Astrocyte (in vitro differentiated cells and primary cell): ENCODE results near the gene CES2. TPM values are rescaled to one million over a fixed set of nuclear protein-coding genes. Genes with fewer than 3 reads are reported as not detected.

Experiments
- DNase-seq: peaks from one replicate; pipeline ENCODE4 v3.0.0-alpha.2; 2010; ENCODE audit warnings: low read depth
- FAIRE-seq: peaks from 2 replicates; lab custom pipeline; 2011; peaks lifted over from hg19 to GRCh38; lab: Jason Lieb, UNC
- H2AFZ ChIP-seq: 2 replicates; pipeline ENCODE4 v1.6.0; 2012; ENCODE audit warnings: low read depth, low read length, inconsistent platforms
- H3K27ac ChIP-seq: 2 replicates; pipeline ENCODE4 v1.5.1; 2011; ENCODE audit warnings: low read depth, low read length, inconsistent platforms
- H3K27me3 ChIP-seq: 2 replicates; pipeline ENCODE4 v1.6.0; 2011; ENCODE audit warnings: low read length, inconsistent platforms; ENCODE audit not compliant: insufficient read depth
- H3K36me3 ChIP-seq: 2 replicates; pipeline ENCODE4 v1.5.1; 2011; ENCODE audit warnings: low read length, inconsistent platforms; ENCODE audit not compliant: insufficient read depth
- H3K4me1 ChIP-seq: 2 replicates; pipeline ENCODE4 v1.5.1; 2011; ENCODE audit warnings: low read length, inconsistent platforms; ENCODE audit not compliant: insufficient read depth
- H3K4me2 ChIP-seq: 2 replicates; pipeline ENCODE4 v1.6.0; 2012; ENCODE audit warnings: low read length, inconsistent platforms
- H3K4me3 ChIP-seq: 2 replicates; pipeline ENCODE4 v1.5.1; 2011; ENCODE audit warnings: low read depth, mild to moderate bottlenecking, low read length, inconsistent platforms; ENCODE audit not compliant: insufficient read depth
- H3K79me2 ChIP-seq: 2 replicates; pipeline ENCODE4 v1.6.0; 2012; ENCODE audit warnings: mild to moderate bottlenecking, low read length, inconsistent platforms; ENCODE audit not compliant: insufficient read depth
- H3K9ac ChIP-seq: 2 replicates; pipeline ENCODE4 v1.6.0; 2012; ENCODE audit warnings: mild to moderate bottlenecking, low read length, inconsistent platforms
- H3K9me3 ChIP-seq: 2 replicates; pipeline ENCODE4 v1.5.1; 2012; ENCODE audit warnings: low read depth, mild to moderate bottlenecking, low read length, inconsistent platforms; ENCODE audit not compliant: insufficient read depth
- H4K20me1 ChIP-seq: 2 replicates; pipeline ENCODE4 v1.6.0; 2012; ENCODE audit warnings: low read length, inconsistent platforms; ENCODE audit not compliant: insufficient read depth
- H3K27ac Mint-ChIP-seq: one replicate; pipeline ENCODE4 v1.8.0; 2021; ENCODE audit warnings: mild to moderate bottlenecking, mixed read lengths; ENCODE audit not compliant: unreplicated experiment
- H3K27me3 Mint-ChIP-seq: one replicate; pipeline ENCODE4 v1.8.0; 2021; ENCODE audit warnings: low read depth, mixed read lengths; ENCODE audit not compliant: unreplicated experiment
- H3K36me3 Mint-ChIP-seq: one replicate; pipeline ENCODE4 v1.8.0; 2021; ENCODE audit warnings: low read depth, mixed read lengths; ENCODE audit not compliant: unreplicated experiment
- H3K4me1 Mint-ChIP-seq: one replicate; pipeline ENCODE4 v1.8.0; 2021; ENCODE audit warnings: low read depth, mixed read lengths; ENCODE audit not compliant: unreplicated experiment
- H3K4me3 Mint-ChIP-seq: one replicate; pipeline ENCODE4 v1.8.0; 2021; ENCODE audit warnings: mild to moderate bottlenecking, moderate library complexity, mixed read lengths; ENCODE audit not compliant: unreplicated experiment
- H3K9me3 Mint-ChIP-seq: one replicate; pipeline ENCODE4 v1.8.0; 2021; ENCODE audit warnings: mild to moderate bottlenecking, mixed read lengths; ENCODE audit not compliant: unreplicated experiment
- CTCF ChIP-seq: IDR thresholded peaks from 2 replicates; pipeline ENCODE4 v1.5.1; 2011; ENCODE audit warnings: low read depth, mild to moderate bottlenecking, inconsistent platforms, low read length, moderate library complexity; ENCODE audit not compliant: insufficient read depth
- EZH2 ChIP-seq: IDR thresholded peaks from 2 replicates; pipeline ENCODE4 v1.6.1; 2012; ENCODE audit warnings: mild to moderate bottlenecking, low read length, inconsistent platforms; ENCODE audit not compliant: insufficient read depth
- total RNA-seq: library from RNA; stranded (reverse); gene quantifications from 2 replicates; pipeline ENCODE4 v1.2.1, GENCODE V29; 2021

Gene CES2
- total RNA-seq, 1 donor from 2014 or later: 28.8 TPM

- TF ChIP-seq EZH2: no peak
- no peak for TF ChIP-seq CTCF
- Mint-ChIP-seq H3K9me3 (peaks cover 6% of the 10 kb centered on the region), H3K27ac (no peak overlapping the region), H3K27me3 (peaks cover 35% of the 10 kb centered on the region), H3K4me1 (peaks cover 13% of the 10 kb centered on the region), H3K36me3 (peaks cover 4% of the 10 kb centered on the region), H3K4me3 (no peak overlapping the region)
- no peaks in the 10 kb centered on the region for H3K79me2 ChIP-seq
- no peak for FAIRE-seq
- H3K4me1 ChIP-seq: no peaks in the 10 kb centered on the region
- no peaks in the 10 kb centered on the region for H4K20me1 ChIP-seq
- peaks cover 11% of the 10 kb centered on the region for H3K27me3 ChIP-seq
- H3K36me3 ChIP-seq: no peaks in the 10 kb centered on the region
- H2AFZ ChIP-seq: no peak overlapping the region
- no peaks in the 10 kb centered on the region for H3K9me3 ChIP-seq
- no peak overlapping the region for H3K9ac ChIP-seq
- no peak overlapping the region for H3K27ac ChIP-seq
- H3K4me3 ChIP-seq: no peak overlapping the region
- H3K4me2 ChIP-seq: no peak overlapping the region
- no peak for DNase-seq
These were observed 28.1 kb upstream of the CES2 start for GRCh38 chr16:66906916-66907836.

DNA sequence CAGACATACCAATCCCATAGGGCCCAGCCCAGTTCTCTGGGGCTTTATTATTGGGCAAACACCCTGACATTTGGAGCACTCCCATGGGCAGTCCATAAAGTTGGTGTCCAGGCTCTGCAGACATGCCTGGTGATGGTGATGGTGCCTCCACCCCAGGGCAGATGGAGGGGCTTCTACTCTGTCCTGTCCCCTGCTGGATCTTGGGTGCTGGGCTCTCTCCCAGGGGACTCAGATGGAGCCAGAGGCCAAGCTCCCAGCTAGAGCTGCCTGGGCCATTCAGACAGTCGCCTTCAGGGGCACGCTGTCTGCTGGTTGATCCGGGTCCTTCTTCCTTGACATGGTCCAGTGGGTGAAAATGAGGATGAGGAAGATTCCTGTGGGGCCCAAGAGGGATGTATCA, 27.2 kb upstream of the CES2 start:
- no peak overlapping the region for H3K4me2 ChIP-seq
- H3K4me1 ChIP-seq: no peaks in the 10 kb centered on the region
- TF ChIP-seq EZH2 (no peak), CTCF (no peak)
- no peak overlapping the region for H3K27ac Mint-ChIP-seq
- FAIRE-seq (no peak), DNase-seq (no peak)
- no peak overlapping the region for H3K4me3 Mint-ChIP-seq
- H3K4me3 ChIP-seq: no peak overlapping the region
- H3K27me3 ChIP-seq: peaks cover 11% of the 10 kb centered on the region
- H3K4me1 Mint-ChIP-seq: peaks cover 13% of the 10 kb centered on the region
- H3K79me2 ChIP-seq: no peaks in the 10 kb centered on the region
- H3K27me3 Mint-ChIP-seq: peaks cover 41% of the 10 kb centered on the region
- H3K36me3 ChIP-seq: no peaks in the 10 kb centered on the region
- H3K9ac ChIP-seq: no peak overlapping the region
- H4K20me1 ChIP-seq: no peaks in the 10 kb centered on the region
- no peaks in the 10 kb centered on the region for H3K9me3 ChIP-seq
- no peak overlapping the region for H2AFZ ChIP-seq
- H3K9me3 Mint-ChIP-seq: peaks cover 6% of the 10 kb centered on the region
- no peak overlapping the region for H3K27ac ChIP-seq
- H3K36me3 Mint-ChIP-seq: peaks cover 4% of the 10 kb centered on the region
